Astrocyte (in vitro differentiated cells and primary cell): ENCODE results near the gene SKAP2. TPM values are rescaled to one million over a fixed set of nuclear protein-coding genes. Genes with fewer than 3 reads are reported as not detected.

ENCODE experiments used
- DNase-seq: peaks from one replicate; pipeline ENCODE4 v3.0.0-alpha.2; 2010; ENCODE audit warnings: low read depth
- FAIRE-seq: peaks from 2 replicates; lab custom pipeline; 2011; peaks lifted over from hg19 to GRCh38; lab: Jason Lieb, UNC
- H2AFZ ChIP-seq: 2 replicates; pipeline ENCODE4 v1.6.0; 2012; ENCODE audit warnings: low read depth, low read length, inconsistent platforms
- H3K27ac ChIP-seq: 2 replicates; pipeline ENCODE4 v1.5.1; 2011; ENCODE audit warnings: low read depth, low read length, inconsistent platforms
- H3K27me3 ChIP-seq: 2 replicates; pipeline ENCODE4 v1.6.0; 2011; ENCODE audit warnings: low read length, inconsistent platforms; ENCODE audit not compliant: insufficient read depth
- H3K36me3 ChIP-seq: 2 replicates; pipeline ENCODE4 v1.5.1; 2011; ENCODE audit warnings: low read length, inconsistent platforms; ENCODE audit not compliant: insufficient read depth
- H3K4me1 ChIP-seq: 2 replicates; pipeline ENCODE4 v1.5.1; 2011; ENCODE audit warnings: low read length, inconsistent platforms; ENCODE audit not compliant: insufficient read depth
- H3K4me2 ChIP-seq: 2 replicates; pipeline ENCODE4 v1.6.0; 2012; ENCODE audit warnings: low read length, inconsistent platforms
- H3K4me3 ChIP-seq: 2 replicates; pipeline ENCODE4 v1.5.1; 2011; ENCODE audit warnings: low read depth, mild to moderate bottlenecking, low read length, inconsistent platforms; ENCODE audit not compliant: insufficient read depth
- H3K79me2 ChIP-seq: 2 replicates; pipeline ENCODE4 v1.6.0; 2012; ENCODE audit warnings: mild to moderate bottlenecking, low read length, inconsistent platforms; ENCODE audit not compliant: insufficient read depth
- H3K9ac ChIP-seq: 2 replicates; pipeline ENCODE4 v1.6.0; 2012; ENCODE audit warnings: mild to moderate bottlenecking, low read length, inconsistent platforms
- H3K9me3 ChIP-seq: 2 replicates; pipeline ENCODE4 v1.5.1; 2012; ENCODE audit warnings: low read depth, mild to moderate bottlenecking, low read length, inconsistent platforms; ENCODE audit not compliant: insufficient read depth
- H4K20me1 ChIP-seq: 2 replicates; pipeline ENCODE4 v1.6.0; 2012; ENCODE audit warnings: low read length, inconsistent platforms; ENCODE audit not compliant: insufficient read depth
- H3K27ac Mint-ChIP-seq: one replicate; pipeline ENCODE4 v1.8.0; 2021; ENCODE audit warnings: mild to moderate bottlenecking, mixed read lengths; ENCODE audit not compliant: unreplicated experiment
- H3K27me3 Mint-ChIP-seq: one replicate; pipeline ENCODE4 v1.8.0; 2021; ENCODE audit warnings: low read depth, mixed read lengths; ENCODE audit not compliant: unreplicated experiment
- H3K36me3 Mint-ChIP-seq: one replicate; pipeline ENCODE4 v1.8.0; 2021; ENCODE audit warnings: low read depth, mixed read lengths; ENCODE audit not compliant: unreplicated experiment
- H3K4me1 Mint-ChIP-seq: one replicate; pipeline ENCODE4 v1.8.0; 2021; ENCODE audit warnings: low read depth, mixed read lengths; ENCODE audit not compliant: unreplicated experiment
- H3K4me3 Mint-ChIP-seq: one replicate; pipeline ENCODE4 v1.8.0; 2021; ENCODE audit warnings: mild to moderate bottlenecking, moderate library complexity, mixed read lengths; ENCODE audit not compliant: unreplicated experiment
- H3K9me3 Mint-ChIP-seq: one replicate; pipeline ENCODE4 v1.8.0; 2021; ENCODE audit warnings: mild to moderate bottlenecking, mixed read lengths; ENCODE audit not compliant: unreplicated experiment
- EZH2 ChIP-seq: IDR thresholded peaks from 2 replicates; pipeline ENCODE4 v1.6.1; 2012; ENCODE audit warnings: mild to moderate bottlenecking, low read length, inconsistent platforms; ENCODE audit not compliant: insufficient read depth
- total RNA-seq: library from RNA; stranded (reverse); gene quantifications from 2 replicates; pipeline ENCODE4 v1.2.1, GENCODE V29; 2021
- TF ChIP-seq, protein P1 (sequence below): IDR thresholded peaks from 2 replicates; pipeline ENCODE4 v1.5.1; 2011; ENCODE audit warnings: low read depth, mild to moderate bottlenecking, inconsistent platforms, low read length, moderate library complexity; ENCODE audit not compliant: insufficient read depth

Gene SKAP2
- total RNA-seq, 1 donor from 2014 or later: 10.1 TPM

DNA sequence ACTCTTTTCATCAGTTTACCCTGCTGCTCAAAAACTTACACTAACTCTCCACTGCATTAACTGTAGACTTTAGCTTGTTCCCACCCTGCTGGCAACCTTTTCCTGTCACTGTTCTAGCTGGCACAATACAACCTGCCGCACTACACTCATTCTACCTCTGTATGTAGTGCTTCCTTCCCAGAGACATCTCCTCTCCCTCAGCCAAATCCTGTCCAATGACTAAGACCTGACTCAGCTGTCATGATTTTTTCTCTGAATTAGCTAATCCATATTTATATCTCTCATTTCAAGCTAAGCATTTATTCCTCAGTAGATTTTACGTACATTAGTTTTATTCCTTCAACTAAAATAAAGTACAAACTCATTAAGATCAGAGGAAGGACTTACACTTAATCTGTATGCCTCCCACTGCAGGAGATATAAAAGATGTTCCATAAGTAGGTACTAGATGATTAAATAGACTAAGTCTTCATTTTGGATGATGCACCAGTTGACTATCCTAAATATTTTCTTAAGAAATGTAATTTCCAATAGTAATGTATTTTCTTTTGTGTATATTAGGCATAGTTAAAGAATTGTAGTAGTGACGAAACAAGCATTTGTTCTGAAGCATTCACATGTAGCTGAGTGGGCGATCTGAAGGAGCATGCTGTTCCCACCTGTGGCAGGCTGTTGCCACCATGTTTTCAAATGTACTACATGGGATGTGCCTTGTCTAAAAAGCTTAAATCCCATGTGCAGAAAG is 189.1 kb downstream of the SKAP2 start:
- Histone ChIP-seq H3K79me2 (no peaks in the 10 kb centered on the region), H4K20me1 (no peaks in the 10 kb centered on the region), H3K27me3 (peaks cover 6% of the 10 kb centered on the region), H3K9ac (no peak overlapping the region), H3K4me2 (no peak overlapping the region), H2AFZ (no peak overlapping the region), H3K4me3 (no peak overlapping the region), H3K27ac (no peak overlapping the region), H3K4me1 (no peaks in the 10 kb centered on the region), H3K9me3 (no peaks in the 10 kb centered on the region), H3K36me3 (no peaks in the 10 kb centered on the region)
- H3K27ac Mint-ChIP-seq: peak overlapping the region; percentile 83
- peaks cover 2% of the 10 kb centered on the region for H3K27me3 Mint-ChIP-seq
- no peak overlapping the region for H3K4me3 Mint-ChIP-seq
- no peak for TF ChIP-seq EZH2
- TF ChIP-seq, protein P1, sequence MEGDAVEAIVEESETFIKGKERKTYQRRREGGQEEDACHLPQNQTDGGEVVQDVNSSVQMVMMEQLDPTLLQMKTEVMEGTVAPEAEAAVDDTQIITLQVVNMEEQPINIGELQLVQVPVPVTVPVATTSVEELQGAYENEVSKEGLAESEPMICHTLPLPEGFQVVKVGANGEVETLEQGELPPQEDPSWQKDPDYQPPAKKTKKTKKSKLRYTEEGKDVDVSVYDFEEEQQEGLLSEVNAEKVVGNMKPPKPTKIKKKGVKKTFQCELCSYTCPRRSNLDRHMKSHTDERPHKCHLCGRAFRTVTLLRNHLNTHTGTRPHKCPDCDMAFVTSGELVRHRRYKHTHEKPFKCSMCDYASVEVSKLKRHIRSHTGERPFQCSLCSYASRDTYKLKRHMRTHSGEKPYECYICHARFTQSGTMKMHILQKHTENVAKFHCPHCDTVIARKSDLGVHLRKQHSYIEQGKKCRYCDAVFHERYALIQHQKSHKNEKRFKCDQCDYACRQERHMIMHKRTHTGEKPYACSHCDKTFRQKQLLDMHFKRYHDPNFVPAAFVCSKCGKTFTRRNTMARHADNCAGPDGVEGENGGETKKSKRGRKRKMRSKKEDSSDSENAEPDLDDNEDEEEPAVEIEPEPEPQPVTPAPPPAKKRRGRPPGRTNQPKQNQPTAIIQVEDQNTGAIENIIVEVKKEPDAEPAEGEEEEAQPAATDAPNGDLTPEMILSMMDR: no peak
- H3K9me3 Mint-ChIP-seq: no peaks in the 10 kb centered on the region
- no peaks in the 10 kb centered on the region for H3K36me3 Mint-ChIP-seq
- no peak for FAIRE-seq
- peaks cover 7% of the 10 kb centered on the region for H3K4me1 Mint-ChIP-seq
- peak; percentile 8 for DNase-seq

DNA sequence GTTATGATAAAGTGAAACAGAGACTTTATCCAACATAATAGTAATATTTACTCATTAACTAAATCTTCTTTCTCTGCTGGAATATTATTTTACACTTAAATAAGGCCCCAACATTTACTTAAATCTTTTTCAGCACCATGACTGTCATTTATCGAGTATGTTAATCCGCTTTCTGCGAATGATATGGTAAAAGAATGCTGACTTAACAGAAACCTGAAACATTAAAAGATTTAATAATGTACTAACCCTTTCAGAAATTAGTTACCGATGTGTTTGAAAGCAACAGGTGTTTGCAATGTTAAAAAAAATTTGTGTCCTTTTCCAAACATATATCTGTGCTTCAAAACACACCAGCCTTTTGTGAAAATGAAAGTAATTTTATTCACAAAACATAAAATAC is 190.5 kb downstream of the SKAP2 start:
- H3K9me3 ChIP-seq: no peaks in the 10 kb centered on the region
- no peak for DNase-seq
- no peak overlapping the region for H2AFZ ChIP-seq
- H3K27ac Mint-ChIP-seq: no peak overlapping the region
- no peak overlapping the region for H3K27ac ChIP-seq
- no peak overlapping the region for H3K4me3 Mint-ChIP-seq
- H3K27me3 Mint-ChIP-seq: peaks cover 2% of the 10 kb centered on the region
- H3K9me3 Mint-ChIP-seq: no peaks in the 10 kb centered on the region
- H3K27me3 ChIP-seq: peaks cover 6% of the 10 kb centered on the region
- no peak overlapping the region for H3K9ac ChIP-seq
- H4K20me1 ChIP-seq: no peaks in the 10 kb centered on the region
- no peaks in the 10 kb centered on the region for H3K79me2 ChIP-seq
- H3K4me2 ChIP-seq: no peak overlapping the region
- H3K36me3 ChIP-seq: no peaks in the 10 kb centered on the region
- no peaks in the 10 kb centered on the region for H3K4me1 ChIP-seq
- no peak for FAIRE-seq
- H3K4me1 Mint-ChIP-seq: peaks cover 7% of the 10 kb centered on the region
- no peaks in the 10 kb centered on the region for H3K36me3 Mint-ChIP-seq
- TF ChIP-seq EZH2: no peak
- TF ChIP-seq, protein P1: no peak
- H3K4me3 ChIP-seq: no peak overlapping the region

DNA sequence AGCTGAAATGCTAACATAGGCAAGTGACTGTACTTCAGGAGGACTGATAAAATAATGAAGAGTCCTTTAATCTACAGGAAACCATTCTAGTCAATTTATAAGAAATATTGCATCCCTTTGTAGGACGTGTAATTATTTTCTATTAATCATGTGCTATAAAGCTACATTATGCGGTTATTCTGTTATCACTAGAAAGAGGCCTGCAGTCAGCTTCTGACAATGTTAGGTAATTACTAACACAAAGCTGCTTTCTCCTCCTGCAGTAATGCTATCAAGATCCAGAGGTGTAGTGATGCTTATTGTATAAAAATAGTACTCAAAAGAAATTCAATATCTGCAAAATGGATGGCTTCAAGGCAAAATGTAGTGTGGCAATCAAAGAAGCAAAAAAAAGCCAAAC is 191.1 kb downstream of the SKAP2 start:
- Histone ChIP-seq H4K20me1 (no peaks in the 10 kb centered on the region), H3K79me2 (no peaks in the 10 kb centered on the region), H3K9ac (no peak overlapping the region), H3K36me3 (no peaks in the 10 kb centered on the region), H3K4me3 (no peak overlapping the region), H3K9me3 (no peaks in the 10 kb centered on the region), H3K4me2 (no peak overlapping the region), H2AFZ (no peak overlapping the region), H3K27me3 (peaks cover 6% of the 10 kb centered on the region), H3K4me1 (no peaks in the 10 kb centered on the region), H3K27ac (no peak overlapping the region)
- TF ChIP-seq EZH2: no peak
- TF ChIP-seq, protein P1: no peak
- H3K9me3 Mint-ChIP-seq: no peaks in the 10 kb centered on the region
- no peak overlapping the region for H3K27ac Mint-ChIP-seq
- H3K36me3 Mint-ChIP-seq: no peaks in the 10 kb centered on the region
- no peak overlapping the region for H3K4me3 Mint-ChIP-seq
- DNase-seq (no peak), FAIRE-seq (no peak)
- H3K27me3 Mint-ChIP-seq: no peaks in the 10 kb centered on the region
- peaks cover 7% of the 10 kb centered on the region for H3K4me1 Mint-ChIP-seq
